CD4-positive, alpha-beta T cell treated with Interleukin-17A for 4 hours (primary cell): ENCODE data around the gene RNF19B.
"Not testable (repeated sequence)": the region's sequence is repeated elsewhere in the genome, so short reads cannot be mapped to it uniquely, and the experiment has no call there.

Experiments used
- DNase-seq: peaks from one replicate; pipeline ENCODE4 v3.0.0-alpha.2; 2020; ENCODE audit warnings: mixed read lengths

The RNF19B gene

DNA sequence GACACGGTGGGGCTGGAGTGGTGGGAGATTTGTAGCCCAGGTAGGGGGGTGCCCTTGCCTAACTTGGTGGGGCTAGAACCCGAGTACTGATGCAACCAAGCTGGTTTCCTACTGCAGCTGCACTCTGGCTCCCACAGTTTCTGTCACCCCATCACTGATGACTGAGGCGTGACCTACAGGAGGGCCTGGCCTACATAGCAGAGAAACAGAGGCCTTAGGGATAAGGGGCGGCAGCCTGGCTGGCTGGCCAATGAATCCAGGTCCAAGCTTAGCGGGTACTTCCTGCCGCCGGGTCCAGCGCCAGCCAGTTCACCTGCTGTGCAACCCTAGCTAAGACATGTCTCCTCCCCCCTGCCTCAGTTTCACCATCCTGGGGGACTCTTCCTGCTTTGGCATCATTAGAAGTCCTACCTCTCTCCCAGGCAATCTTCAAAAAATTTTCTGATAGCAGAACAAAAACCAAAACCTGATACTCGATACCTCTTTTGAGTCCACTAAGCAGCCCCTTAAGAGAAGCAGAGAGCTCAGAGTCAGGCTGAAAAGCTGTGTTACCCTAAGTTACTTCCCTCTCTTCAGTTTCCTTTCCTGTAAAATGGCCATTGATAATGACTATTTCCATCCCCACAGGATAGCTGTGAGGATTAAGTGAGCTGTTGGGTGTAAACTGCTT is 27.3 kb upstream of the RNF19B start:
- no peak for DNase-seq

- DNase-seq, result no peak
Measured at GRCh38 chr1:32991386-32991785, 26.8 kb upstream of the RNF19B start.

GRCh38 chr1:32990887-32991286 is 26.3 kb upstream of the RNF19B start:
- no peak for DNase-seq

DNA sequence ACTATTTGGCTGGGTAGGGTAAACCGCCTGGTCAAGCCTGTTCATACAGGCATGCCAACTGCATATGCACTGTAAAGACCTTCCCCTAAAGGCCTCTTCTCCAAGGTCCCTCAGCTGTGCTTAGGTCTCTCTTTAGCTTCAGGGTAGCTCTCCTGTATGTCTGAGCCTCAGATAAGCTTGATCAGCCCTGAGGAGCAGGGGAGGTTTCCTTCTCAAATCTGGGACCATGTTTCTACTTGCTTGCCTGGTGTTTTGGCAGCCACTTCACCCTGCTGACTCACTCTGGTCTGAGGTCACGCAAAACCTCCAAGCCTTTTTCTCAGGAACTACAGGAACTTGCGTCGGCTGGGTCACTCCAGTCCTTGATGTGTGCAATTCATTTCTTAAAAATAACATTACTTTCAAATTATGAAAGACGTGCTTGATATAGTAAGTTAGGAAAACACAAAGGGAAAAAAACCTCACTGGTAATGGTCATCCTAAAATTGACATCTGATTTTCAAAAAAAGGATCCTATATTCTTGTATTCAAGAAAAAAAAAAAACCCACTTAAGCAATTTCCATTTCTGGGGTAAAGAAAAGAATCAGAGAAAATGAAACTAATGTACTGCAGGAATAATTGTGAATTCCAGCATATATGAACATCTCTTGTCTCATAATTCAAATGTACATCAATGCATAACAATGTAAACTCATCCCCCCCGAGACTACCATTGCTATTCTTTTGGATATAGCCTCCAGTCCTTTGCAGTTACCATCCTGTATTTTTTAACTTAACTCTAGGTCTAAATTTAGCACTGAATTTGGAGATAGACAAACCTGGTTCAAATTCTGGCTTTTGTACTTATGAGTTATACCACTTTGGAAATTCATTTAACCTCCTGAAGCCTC is 24.8 kb upstream of the RNF19B start:
- DNase-seq, result peak; percentile 44

- no peak for DNase-seq
Measured at GRCh38 chr1:32988665-32989064, 24.1 kb upstream of the RNF19B start.

- DNase-seq, result no peak
Measured at GRCh38 chr1:32985226-32985625, 20.6 kb upstream of the RNF19B start.

DNA sequence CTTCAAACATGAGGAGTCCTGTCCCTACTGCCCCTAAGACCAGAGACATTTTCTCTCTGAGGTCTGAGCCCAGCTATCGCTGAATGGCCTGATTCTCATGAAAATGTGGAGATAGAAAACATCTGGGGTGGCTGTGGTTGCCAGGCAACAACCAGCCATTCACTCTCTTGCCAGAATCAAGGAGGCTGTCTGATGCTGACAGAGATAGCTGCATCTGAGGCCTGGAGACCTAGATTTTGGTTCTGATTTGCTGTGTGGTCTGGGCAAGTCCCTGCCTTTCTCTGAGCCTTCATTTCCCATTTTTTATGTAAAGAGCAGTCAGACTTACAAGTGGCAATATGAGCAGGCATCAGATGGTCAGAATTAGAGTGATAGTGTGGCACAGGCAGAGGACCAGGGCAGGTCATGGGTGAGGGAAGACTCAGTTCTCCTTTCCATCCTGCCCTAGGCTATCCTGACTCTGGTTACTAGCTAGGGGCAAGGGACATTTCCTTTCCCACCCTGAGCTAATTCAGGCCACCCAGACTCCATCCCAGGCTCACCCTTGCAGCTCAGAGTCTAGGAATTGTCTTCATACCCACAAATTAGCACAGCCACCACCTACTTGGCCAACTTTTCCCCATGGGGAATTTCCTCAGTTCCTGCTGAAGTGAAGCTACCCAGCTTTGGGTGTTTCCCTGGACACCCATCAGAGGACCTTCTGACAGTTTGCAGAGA is 20.0 kb upstream of the RNF19B start:
- DNase-seq, result peak; percentile 43

GRCh38 chr1:32984090-32984454 is 19.5 kb upstream of the RNF19B start:
- DNase-seq, result peak; percentile 9

- DNase-seq, result no peak
Measured at GRCh38 chr1:32983020-32983419, 18.4 kb upstream of the RNF19B start.

DNA sequence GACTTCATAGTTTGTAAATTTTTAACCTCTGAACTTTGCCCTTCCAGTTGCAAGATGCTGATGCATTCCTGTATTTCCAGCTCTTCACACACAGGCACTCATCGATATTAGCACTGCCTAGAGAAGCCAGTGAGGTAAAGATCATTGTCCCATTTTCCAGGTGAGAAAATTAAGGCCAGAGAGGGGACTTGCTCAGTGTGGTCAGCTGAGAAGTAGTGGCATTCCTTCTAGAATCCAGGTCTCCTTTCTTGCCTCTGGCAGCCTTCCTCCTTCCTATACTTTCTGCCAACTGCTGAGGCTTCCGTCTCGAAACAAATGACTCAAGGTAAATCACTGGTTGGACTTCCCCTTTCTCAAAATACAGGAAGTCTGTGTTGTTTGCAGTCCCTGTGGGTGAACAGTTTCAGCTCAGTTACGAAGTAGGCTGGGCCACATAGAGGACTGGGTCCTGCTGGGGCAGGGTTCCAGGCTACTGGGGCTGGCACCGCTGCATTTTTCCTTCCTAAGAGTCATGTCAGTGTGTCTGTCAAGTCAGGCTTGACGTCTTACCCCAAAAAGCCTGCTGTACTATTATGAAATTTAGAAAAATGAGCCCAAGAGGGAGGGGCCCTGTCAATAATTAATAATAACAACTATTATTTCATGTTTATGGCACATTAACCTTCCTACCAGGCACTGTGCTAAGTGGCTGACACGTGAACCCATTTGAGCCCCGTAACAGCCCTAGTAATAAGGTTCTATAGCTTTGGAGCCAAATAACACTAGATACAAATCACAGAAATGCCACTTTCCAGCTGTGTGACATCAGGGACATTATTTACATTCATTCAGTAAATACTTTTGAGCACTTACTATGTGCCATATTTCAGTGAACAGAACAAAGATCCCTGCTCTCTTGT is 16.6 kb upstream of the RNF19B start:
- DNase-seq, result peak; percentile 73

GRCh38 chr1:32980080-32980479 is 15.5 kb upstream of the RNF19B start:
- DNase-seq, result no peak

GRCh38 chr1:32978854-32979253 is 14.2 kb upstream of the RNF19B start:
- DNase-seq, result no peak

DNA sequence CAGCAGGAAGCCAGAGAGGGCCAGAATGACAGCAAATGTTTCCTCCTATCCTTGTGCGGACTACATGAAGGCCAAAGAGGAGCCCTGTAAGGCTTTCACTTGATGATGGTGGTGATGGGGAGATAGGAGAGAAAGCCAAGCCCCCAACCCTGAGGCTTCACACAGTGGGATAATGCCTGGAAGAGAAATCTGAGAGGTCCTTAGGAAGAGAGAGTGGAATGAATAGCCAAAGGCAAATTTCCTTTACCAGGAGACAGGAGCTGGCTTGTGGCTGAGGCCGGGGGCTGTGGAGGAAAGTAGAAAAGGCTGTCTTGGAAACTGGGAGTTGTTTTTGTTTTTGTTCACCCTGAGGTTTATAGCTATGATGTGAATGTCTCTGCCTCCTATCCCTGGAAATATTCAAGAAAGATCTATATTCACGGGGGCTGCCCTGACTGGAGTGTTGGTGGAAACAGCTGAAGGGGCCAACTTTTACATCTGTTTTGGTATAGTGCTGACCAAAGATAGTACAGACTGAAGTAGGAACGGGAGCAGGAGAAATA is 13.0 kb upstream of the RNF19B start:
- DNase-seq, result no peak

DNA sequence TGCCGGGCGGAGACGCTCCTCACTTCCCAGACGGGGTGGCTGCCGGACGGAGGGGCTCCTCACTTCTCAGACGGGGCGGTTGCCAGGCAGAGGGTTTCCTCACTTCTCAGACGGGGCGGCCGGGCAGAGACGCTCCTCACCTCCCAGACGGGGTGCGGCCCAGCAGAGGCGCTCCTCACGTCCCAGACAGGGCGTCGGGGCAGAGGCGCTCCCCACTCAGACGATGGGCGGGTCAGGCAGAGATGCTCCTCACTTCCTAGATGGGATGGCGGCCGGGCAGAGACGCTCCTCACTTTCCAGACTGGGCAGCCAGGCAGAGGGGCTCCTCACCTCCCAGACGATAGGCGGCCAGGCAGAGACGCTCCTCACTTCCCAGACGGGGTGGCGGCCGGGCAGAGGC is 10.4 kb upstream of the RNF19B start:
- not testable (repeated sequence) for DNase-seq

DNA sequence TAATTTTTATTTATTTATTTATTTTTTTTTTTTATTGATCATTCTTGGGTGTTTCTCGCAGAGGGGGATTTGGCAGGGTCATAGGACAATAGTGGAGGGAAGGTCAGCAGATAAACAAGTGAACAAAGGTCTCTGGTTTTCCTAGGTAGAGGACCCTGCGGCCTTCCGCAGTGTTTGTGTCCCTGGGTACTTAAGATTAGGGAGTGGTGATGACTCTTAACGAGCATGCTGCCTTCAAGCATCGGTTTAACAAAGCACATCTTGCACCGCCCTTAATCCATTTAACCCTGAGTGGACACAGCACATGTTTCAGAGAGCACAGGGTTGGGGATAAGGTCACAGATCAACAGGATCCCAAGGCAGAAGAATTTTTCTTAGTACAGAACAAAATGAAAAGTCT is 8.8 kb upstream of the RNF19B start:
- not testable (repeated sequence) for DNase-seq

GRCh38 chr1:32972814-32973428 is 8.3 kb upstream of the RNF19B start:
- peak; percentile 24 for DNase-seq

GRCh38 chr1:32971576-32971975 is 7.0 kb upstream of the RNF19B start:
- no peak for DNase-seq

DNA sequence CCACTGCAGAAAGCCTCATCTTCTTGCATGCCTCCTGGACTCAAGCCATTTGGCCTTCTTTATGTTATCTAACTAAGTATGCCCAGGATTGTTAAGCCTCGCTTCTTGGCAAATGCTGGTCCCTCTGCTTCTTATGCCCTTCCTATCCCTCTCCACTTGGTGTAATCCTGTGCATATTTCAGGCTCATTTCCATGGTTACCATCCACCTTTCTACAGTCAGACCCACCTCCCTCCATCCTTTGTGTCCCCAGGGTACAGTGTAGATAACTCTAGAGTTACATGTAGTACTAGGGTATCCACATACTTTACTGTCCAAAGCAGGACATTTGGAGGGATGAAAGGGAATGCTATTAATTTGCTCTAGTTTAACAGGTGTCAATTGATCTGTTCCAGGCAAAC is 6.5 kb upstream of the RNF19B start:
- no peak for DNase-seq

DNA sequence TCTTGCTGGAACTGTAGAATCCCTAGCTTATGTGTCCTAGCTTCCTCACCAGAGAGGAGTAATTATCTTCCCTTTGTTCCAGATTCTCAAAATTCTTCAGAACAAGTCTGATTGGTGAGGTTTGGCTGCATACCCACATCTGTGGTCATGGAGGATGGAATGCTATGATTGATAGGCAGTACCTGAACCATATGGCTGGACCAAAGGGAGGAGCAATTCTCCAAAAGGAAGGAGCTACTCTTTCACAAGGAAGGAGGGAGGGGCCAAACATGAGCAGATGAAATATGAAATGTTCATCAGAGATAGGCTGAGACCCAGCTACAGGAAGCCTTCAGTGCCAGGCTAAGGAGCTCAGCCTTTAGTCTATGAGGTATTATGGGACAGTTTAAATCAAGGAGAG is 5.0 kb upstream of the RNF19B start:
- DNase-seq, result no peak

DNA sequence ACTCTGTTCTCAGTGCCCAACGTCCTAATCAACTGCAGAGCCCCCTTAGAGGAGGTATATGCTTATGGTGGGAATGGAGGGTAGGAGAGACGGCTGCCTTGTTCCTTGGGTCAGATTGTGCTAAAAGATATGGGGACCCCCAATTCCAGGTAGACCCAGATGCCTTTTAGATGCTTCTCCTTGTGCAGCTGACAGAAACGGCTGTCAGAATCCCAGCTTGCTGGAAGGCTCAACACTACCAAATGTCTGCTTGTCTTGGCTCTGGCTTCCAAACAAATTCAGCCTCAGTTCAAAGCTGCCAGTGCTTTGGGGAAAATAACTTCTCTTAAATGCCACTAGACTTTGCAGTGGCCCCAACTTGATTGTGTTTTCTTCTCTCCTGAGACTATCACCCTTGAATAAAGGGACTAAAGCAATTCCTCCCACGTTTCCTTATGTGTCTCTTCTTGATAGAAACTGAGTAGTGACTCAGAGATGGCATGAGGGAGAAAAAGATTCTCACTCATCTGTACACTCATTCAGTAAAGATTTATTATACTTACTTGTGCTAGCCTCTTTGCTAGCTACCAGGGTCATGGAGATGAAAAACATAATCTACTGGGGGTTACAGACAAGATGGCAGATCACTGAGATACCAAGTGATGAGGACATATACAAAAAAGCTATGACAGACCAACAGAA is 3.4 kb upstream of the RNF19B start:
- DNase-seq, result no peak

DNA sequence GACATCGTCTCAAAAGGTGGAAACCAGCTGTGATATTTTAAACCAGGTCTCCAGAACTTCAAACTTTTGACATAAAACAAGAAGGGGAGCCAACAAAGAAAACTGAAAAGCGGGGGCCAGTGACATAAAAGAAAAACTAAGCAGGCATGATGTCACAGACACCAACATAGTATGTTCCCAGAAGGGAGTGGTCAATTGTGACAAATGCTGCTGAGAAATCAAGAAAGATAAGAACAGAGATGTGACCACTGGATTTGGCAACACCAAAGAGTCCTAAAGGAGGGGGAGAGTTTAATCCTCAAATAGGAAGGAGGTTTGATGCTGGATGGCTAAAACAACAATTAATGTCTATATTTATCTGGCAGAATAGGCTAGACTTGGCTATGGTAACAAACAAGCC is 2.3 kb upstream of the RNF19B start:
- no peak for DNase-seq
